ENCODE results near the gene ALK. TPM values are rescaled to one million over a fixed set of nuclear protein-coding genes. Genes with fewer than 3 reads are reported as not detected.
A peak's percentile ranks its signal among the peaks of the same experiment; 100 is the strongest.

The ALK gene
- total RNA-seq, 3 donors from 2014 or later: not detected

GRCh38 chr2:29561181-29561580 lies 360.2 kb downstream of the ALK start:
- DNase-seq: no peak
- Mint-ChIP-seq H3K9me3 (no peaks in the 10 kb centered on the region), H3K4me3 (no peak overlapping the region), H3K36me3 (ENCODE audit: insufficient read depth) (no peaks in the 10 kb centered on the region), H3K27me3 (ENCODE audit: low read depth) (peaks cover 14% of the 10 kb centered on the region), H3K4me1 (ENCODE audit: low read depth) (no peaks in the 10 kb centered on the region)
- no peak for ATAC-seq

GRCh38 chr2:29560566-29560965 lies 360.8 kb downstream of the ALK start:
- no peak for DNase-seq
- peaks cover 15% of the 10 kb centered on the region for H3K27me3 Mint-ChIP-seq (ENCODE audit: low read depth)
- ATAC-seq: no peak
- H3K4me3 Mint-ChIP-seq: no peak overlapping the region
- H3K36me3 Mint-ChIP-seq (ENCODE audit: insufficient read depth): no peaks in the 10 kb centered on the region
- H3K4me1 Mint-ChIP-seq (ENCODE audit: low read depth): no peaks in the 10 kb centered on the region
- H3K9me3 Mint-ChIP-seq: no peaks in the 10 kb centered on the region

GRCh38 chr2:29560030-29560429 lies 361.4 kb downstream of the ALK start:
- ATAC-seq (no peak), DNase-seq (no peak)
- peaks cover 15% of the 10 kb centered on the region for H3K27me3 Mint-ChIP-seq (ENCODE audit: low read depth)
- no peak overlapping the region for H3K4me3 Mint-ChIP-seq
- no peaks in the 10 kb centered on the region for H3K9me3 Mint-ChIP-seq
- H3K36me3 Mint-ChIP-seq (ENCODE audit: insufficient read depth): no peaks in the 10 kb centered on the region
- no peaks in the 10 kb centered on the region for H3K4me1 Mint-ChIP-seq (ENCODE audit: low read depth)

GRCh38 chr2:29559578-29559977 lies 361.8 kb downstream of the ALK start:
- H3K4me3 Mint-ChIP-seq: no peak overlapping the region
- no peaks in the 10 kb centered on the region for H3K36me3 Mint-ChIP-seq (ENCODE audit: insufficient read depth)
- no peaks in the 10 kb centered on the region for H3K4me1 Mint-ChIP-seq (ENCODE audit: low read depth)
- ATAC-seq (no peak), DNase-seq (no peak)
- H3K9me3 Mint-ChIP-seq: no peaks in the 10 kb centered on the region
- peaks cover 13% of the 10 kb centered on the region for H3K27me3 Mint-ChIP-seq (ENCODE audit: low read depth)

- Mint-ChIP-seq H3K9me3 (no peaks in the 10 kb centered on the region), H3K4me3 (no peak overlapping the region), H3K27me3 (ENCODE audit: low read depth) (peaks cover 11% of the 10 kb centered on the region), H3K4me1 (ENCODE audit: low read depth) (no peaks in the 10 kb centered on the region), H3K36me3 (ENCODE audit: insufficient read depth) (no peaks in the 10 kb centered on the region)
- DNase-seq (no peak), ATAC-seq (no peak)
Measured at GRCh38 chr2:29558097-29558496, 363.3 kb downstream of the ALK start.

GRCh38 chr2:29557268-29557667 lies 364.1 kb downstream of the ALK start:
- Mint-ChIP-seq H3K27me3 (ENCODE audit: low read depth) (peaks cover 10% of the 10 kb centered on the region), H3K4me3 (no peak overlapping the region), H3K9me3 (no peaks in the 10 kb centered on the region), H3K36me3 (ENCODE audit: insufficient read depth) (no peaks in the 10 kb centered on the region), H3K4me1 (ENCODE audit: low read depth) (no peaks in the 10 kb centered on the region)
- DNase-seq: no peak
- ATAC-seq: no peak

- ATAC-seq: no peak
- H3K4me3 Mint-ChIP-seq: no peak overlapping the region
- H3K9me3 Mint-ChIP-seq: no peaks in the 10 kb centered on the region
- H3K36me3 Mint-ChIP-seq (ENCODE audit: insufficient read depth): no peaks in the 10 kb centered on the region
- peaks cover 5% of the 10 kb centered on the region for H3K27me3 Mint-ChIP-seq (ENCODE audit: low read depth)
- H3K4me1 Mint-ChIP-seq (ENCODE audit: low read depth): no peaks in the 10 kb centered on the region
- DNase-seq: no peak
Measured at GRCh38 chr2:29549069-29549380, 372.4 kb downstream of the ALK start.

GRCh38 chr2:29544917-29545316 lies 376.5 kb downstream of the ALK start:
- no peak overlapping the region for H3K4me3 Mint-ChIP-seq
- ATAC-seq (no peak), DNase-seq (no peak)
- no peaks in the 10 kb centered on the region for H3K9me3 Mint-ChIP-seq
- no peaks in the 10 kb centered on the region for H3K36me3 Mint-ChIP-seq (ENCODE audit: insufficient read depth)
- H3K27me3 Mint-ChIP-seq (ENCODE audit: low read depth): peaks cover 8% of the 10 kb centered on the region
- H3K4me1 Mint-ChIP-seq (ENCODE audit: low read depth): no peaks in the 10 kb centered on the region

- Mint-ChIP-seq H3K27me3 (ENCODE audit: low read depth) (peaks cover 8% of the 10 kb centered on the region), H3K9me3 (no peaks in the 10 kb centered on the region), H3K4me1 (ENCODE audit: low read depth) (no peaks in the 10 kb centered on the region)
Measured at GRCh38 chr2:29544031-29544430, 377.4 kb downstream of the ALK start.

GRCh38 chr2:29535188-29535587 lies 386.2 kb downstream of the ALK start:
- peaks cover 13% of the 10 kb centered on the region for H3K27me3 Mint-ChIP-seq (ENCODE audit: low read depth)
- H3K4me3 Mint-ChIP-seq: no peak overlapping the region
- H3K4me1 Mint-ChIP-seq (ENCODE audit: low read depth): no peaks in the 10 kb centered on the region
- no peak for ATAC-seq
- no peaks in the 10 kb centered on the region for H3K36me3 Mint-ChIP-seq (ENCODE audit: insufficient read depth)
- H3K9me3 Mint-ChIP-seq: no peaks in the 10 kb centered on the region
- DNase-seq: no peak

More at GRCh38 chr2:29544031-29544430, 377.4 kb downstream of the ALK start:
- Mint-ChIP-seq H3K36me3 (ENCODE audit: insufficient read depth) (no peaks in the 10 kb centered on the region), H3K4me3 (no peak overlapping the region)
- DNase-seq: no peak
- ATAC-seq: no peak

- no peaks in the 10 kb centered on the region for H3K9me3 Mint-ChIP-seq
- no peak overlapping the region for H3K4me3 Mint-ChIP-seq
Measured at GRCh38 chr2:29532436-29532835, 388.9 kb downstream of the ALK start.

GRCh38 chr2:29531626-29532025 lies 389.8 kb downstream of the ALK start:
- Mint-ChIP-seq H3K4me1 (ENCODE audit: low read depth) (peaks cover 4% of the 10 kb centered on the region), H3K27me3 (ENCODE audit: low read depth) (peaks cover 20% of the 10 kb centered on the region), H3K4me3 (no peak overlapping the region), H3K36me3 (ENCODE audit: insufficient read depth) (no peaks in the 10 kb centered on the region), H3K9me3 (no peaks in the 10 kb centered on the region)
- DNase-seq (no peak), ATAC-seq (no peak)

More at GRCh38 chr2:29532436-29532835, 388.9 kb downstream of the ALK start:
- Mint-ChIP-seq H3K27me3 (ENCODE audit: low read depth) (peaks cover 20% of the 10 kb centered on the region), H3K36me3 (ENCODE audit: insufficient read depth) (no peaks in the 10 kb centered on the region), H3K4me1 (ENCODE audit: low read depth) (peaks cover 4% of the 10 kb centered on the region)
- DNase-seq (no peak), ATAC-seq (no peak)

GRCh38 chr2:29530281-29530680 lies 391.1 kb downstream of the ALK start:
- ATAC-seq: no peak
- H3K27me3 Mint-ChIP-seq (ENCODE audit: low read depth): peaks cover 20% of the 10 kb centered on the region

GRCh38 chr2:29528891-29529520 lies 392.4 kb downstream of the ALK start:
- no peak overlapping the region for H3K4me3 Mint-ChIP-seq
- no peaks in the 10 kb centered on the region for H3K9me3 Mint-ChIP-seq
- peaks cover 23% of the 10 kb centered on the region for H3K27me3 Mint-ChIP-seq (ENCODE audit: low read depth)
- DNase-seq (no peak), ATAC-seq (peak; percentile 72)
- no peaks in the 10 kb centered on the region for H3K36me3 Mint-ChIP-seq (ENCODE audit: insufficient read depth)
- peaks cover 4% of the 10 kb centered on the region for H3K4me1 Mint-ChIP-seq (ENCODE audit: low read depth)

More at GRCh38 chr2:29530281-29530680, 391.1 kb downstream of the ALK start:
- Mint-ChIP-seq H3K36me3 (ENCODE audit: insufficient read depth) (no peaks in the 10 kb centered on the region), H3K4me1 (ENCODE audit: low read depth) (peaks cover 4% of the 10 kb centered on the region), H3K9me3 (no peaks in the 10 kb centered on the region), H3K4me3 (no peak overlapping the region)
- DNase-seq: no peak

- H3K4me3 Mint-ChIP-seq: no peak overlapping the region
Measured at GRCh38 chr2:29528371-29528770, 393.0 kb downstream of the ALK start.

GRCh38 chr2:29527947-29528346 lies 393.4 kb downstream of the ALK start:
- no peak for ATAC-seq
- peaks cover 22% of the 10 kb centered on the region for H3K27me3 Mint-ChIP-seq (ENCODE audit: low read depth)
- H3K4me1 Mint-ChIP-seq (ENCODE audit: low read depth): peaks cover 4% of the 10 kb centered on the region
- no peak for DNase-seq
- H3K9me3 Mint-ChIP-seq: no peaks in the 10 kb centered on the region
- H3K4me3 Mint-ChIP-seq: no peak overlapping the region
- H3K36me3 Mint-ChIP-seq (ENCODE audit: insufficient read depth): no peaks in the 10 kb centered on the region

More at GRCh38 chr2:29528371-29528770, 393.0 kb downstream of the ALK start:
- peaks cover 23% of the 10 kb centered on the region for H3K27me3 Mint-ChIP-seq (ENCODE audit: low read depth)
- no peaks in the 10 kb centered on the region for H3K9me3 Mint-ChIP-seq
- DNase-seq: no peak
- no peaks in the 10 kb centered on the region for H3K36me3 Mint-ChIP-seq (ENCODE audit: insufficient read depth)
- ATAC-seq: no peak
- peaks cover 4% of the 10 kb centered on the region for H3K4me1 Mint-ChIP-seq (ENCODE audit: low read depth)
